Measurements from ENCODE around the gene CACNG1.

DNA sequence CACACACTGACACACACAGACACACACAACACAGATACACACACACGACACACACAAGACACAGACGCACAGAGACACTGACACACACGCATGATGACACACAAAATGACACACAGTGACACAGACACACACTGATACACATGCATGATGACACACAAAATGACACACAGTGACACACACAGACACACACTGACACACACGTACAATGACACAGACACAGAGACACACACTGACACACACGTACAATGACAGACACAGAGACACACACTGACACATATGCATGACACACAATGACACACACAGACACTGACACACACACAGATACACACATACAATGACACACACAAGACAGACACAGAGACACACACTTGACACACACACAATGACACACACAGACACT lies 10.3 kb downstream of the CACNG1 start:
- TF ChIP-seq, protein P1, sequence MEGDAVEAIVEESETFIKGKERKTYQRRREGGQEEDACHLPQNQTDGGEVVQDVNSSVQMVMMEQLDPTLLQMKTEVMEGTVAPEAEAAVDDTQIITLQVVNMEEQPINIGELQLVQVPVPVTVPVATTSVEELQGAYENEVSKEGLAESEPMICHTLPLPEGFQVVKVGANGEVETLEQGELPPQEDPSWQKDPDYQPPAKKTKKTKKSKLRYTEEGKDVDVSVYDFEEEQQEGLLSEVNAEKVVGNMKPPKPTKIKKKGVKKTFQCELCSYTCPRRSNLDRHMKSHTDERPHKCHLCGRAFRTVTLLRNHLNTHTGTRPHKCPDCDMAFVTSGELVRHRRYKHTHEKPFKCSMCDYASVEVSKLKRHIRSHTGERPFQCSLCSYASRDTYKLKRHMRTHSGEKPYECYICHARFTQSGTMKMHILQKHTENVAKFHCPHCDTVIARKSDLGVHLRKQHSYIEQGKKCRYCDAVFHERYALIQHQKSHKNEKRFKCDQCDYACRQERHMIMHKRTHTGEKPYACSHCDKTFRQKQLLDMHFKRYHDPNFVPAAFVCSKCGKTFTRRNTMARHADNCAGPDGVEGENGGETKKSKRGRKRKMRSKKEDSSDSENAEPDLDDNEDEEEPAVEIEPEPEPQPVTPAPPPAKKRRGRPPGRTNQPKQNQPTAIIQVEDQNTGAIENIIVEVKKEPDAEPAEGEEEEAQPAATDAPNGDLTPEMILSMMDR (IDR thresholded peaks at IDR 0.05) = no peak
- TF ChIP-seq POLR2A (IDR thresholded peaks at IDR 0.05) = no peak

Data from testis (tissue), 2 donors.